ENCODE measurements around the gene JMJD8. TPM values are rescaled to one million over a fixed set of nuclear protein-coding genes. Genes with fewer than 3 reads are reported as not detected.

Gene JMJD8
- total and polyA plus RNA-seq, 11 donors: 36.2 to 103 (median 44.1) TPM

GRCh38 chr16:724188-725040, 40.3 kb upstream of the JMJD8 start:
- Histone ChIP-seq H3K9me3 (no peaks in the 10 kb centered on the region), H3K27me3 (peaks cover 0 to 24% (median 0%) of the 10 kb centered on the region in 9 donors), H3K36me3 (peaks cover 0 to 6% (median 0%) of the 10 kb centered on the region in 9 donors), H3K4me3 (no peak overlapping the region), H3K4me1 (peaks cover 12 to 60% (median 40%) of the 10 kb centered on the region in 12 donors), H3K27ac (no peak overlapping the region)
- DNase-seq (no peak), ATAC-seq (no peak)
- intact Hi-C loops (cut with DNase I): no loop called here
- WGBS, 4 donors: 60 to 74% (median 68%) methylated on average over 9 to 29 of the region's 29 CpGs
- TF ChIP-seq POLR2A (IDR thresholded peaks at IDR 0.05) (no peak), CTCF (IDR thresholded peaks at IDR 0.05) (no peak)

- no peak for TF ChIP-seq POLR2A (IDR thresholded peaks at IDR 0.05)
- no peak for TF ChIP-seq CTCF (IDR thresholded peaks at IDR 0.05)
- intact Hi-C loops (cut with DNase I): no loop called here
- Histone ChIP-seq H3K4me3 (no peak overlapping the region), H3K9me3 (no peaks in the 10 kb centered on the region), H3K36me3 (peaks cover 0 to 6% (median 0%) of the 10 kb centered on the region in 9 donors), H3K4me1 (peaks cover 12 to 59% (median 45%) of the 10 kb centered on the region in 12 donors), H3K27me3 (peaks cover 0 to 24% (median 0%) of the 10 kb centered on the region in 9 donors), H3K27ac (no peak overlapping the region)
- no peak for ATAC-seq
- WGBS, 4 donors: 70 to 90% (median 81%) methylated on average over 2 to 9 of the region's 9 CpGs
- no peak for DNase-seq
Observed at GRCh38 chr16:723695-724094, 39.6 kb upstream of the JMJD8 start.

GRCh38 chr16:722835-723633, 38.9 kb upstream of the JMJD8 start:
- Histone ChIP-seq H3K27ac (no peak overlapping the region), H3K4me1 (peaks cover 8 to 52% (median 39%) of the 10 kb centered on the region in 12 donors), H3K36me3 (peaks cover 0 to 6% (median 0%) of the 10 kb centered on the region in 9 donors), H3K9me3 (no peaks in the 10 kb centered on the region), H3K4me3 (no peak overlapping the region), H3K27me3 (peaks cover 0 to 18% (median 0%) of the 10 kb centered on the region in 9 donors)
- TF ChIP-seq CTCF (IDR thresholded peaks at IDR 0.05) (no peak), POLR2A (IDR thresholded peaks at IDR 0.05) (no peak)
- WGBS, 4 donors: 87 to 89% (median 88%) methylated on average over 16 to 24 of the region's 24 CpGs
- no peak for ATAC-seq
- intact Hi-C loops (cut with DNase I): no loop called here
- no peak for DNase-seq
